GM10266 (cell line): ENCODE results near the gene CAMTA1.

Experiments
- DNase-seq: peaks from one replicate; pipeline ENCODE4 v3.0.0; 2012; ENCODE audit errors: extremely low spot score
- CTCF ChIP-seq: IDR thresholded peaks from 2 replicates; pipeline ENCODE4 v1.5.1; 2012; ENCODE audit warnings: mild to moderate bottlenecking, low read depth; ENCODE audit not compliant: control insufficient read depth, insufficient read depth; ENCODE audit errors: missing control alignments

CAMTA1 gene

GRCh38 chr1:7632681-7633080 is 847.4 kb downstream of the CAMTA1 start:
- DNase-seq, result no peak
- TF ChIP-seq CTCF, result no peak

GRCh38 chr1:7633506-7634245 is 848.4 kb downstream of the CAMTA1 start:
- no peak for TF ChIP-seq CTCF

GRCh38 chr1:7634546-7635240 is 849.4 kb downstream of the CAMTA1 start:
- no peak for TF ChIP-seq CTCF
- DNase-seq, result no peak

More at GRCh38 chr1:7633506-7634245, 848.4 kb downstream of the CAMTA1 start:
- DNase-seq, result no peak

GRCh38 chr1:7636795-7637526 is 851.7 kb downstream of the CAMTA1 start:
- DNase-seq, result no peak
- TF ChIP-seq CTCF, result no peak

GRCh38 chr1:7638078-7638477 is 852.8 kb downstream of the CAMTA1 start:
- no peak for DNase-seq
- no peak for TF ChIP-seq CTCF

- no peak for TF ChIP-seq CTCF
- no peak for DNase-seq
Measured at GRCh38 chr1:7639435-7640131, 854.3 kb downstream of the CAMTA1 start.
